Stimulated activated CD4-positive, alpha-beta T cell treated with anti-CD3 and anti-CD28 coated beads, TNF-alpha, amount 100 ng/mL, for 24 hours (primary cell): ENCODE measurements around the gene WNT4.

Experiments
- DNase-seq, 3 experiments: peaks; one replicate each; pipeline ENCODE4 v3.0.0-alpha.2; 2020; ENCODE audit warnings: low read depth in 3 of 3

The WNT4 gene

GRCh38 chr1:22131062-22131461 lies 11.8 kb downstream of the WNT4 start:
- DNase-seq: no peak

DNA sequence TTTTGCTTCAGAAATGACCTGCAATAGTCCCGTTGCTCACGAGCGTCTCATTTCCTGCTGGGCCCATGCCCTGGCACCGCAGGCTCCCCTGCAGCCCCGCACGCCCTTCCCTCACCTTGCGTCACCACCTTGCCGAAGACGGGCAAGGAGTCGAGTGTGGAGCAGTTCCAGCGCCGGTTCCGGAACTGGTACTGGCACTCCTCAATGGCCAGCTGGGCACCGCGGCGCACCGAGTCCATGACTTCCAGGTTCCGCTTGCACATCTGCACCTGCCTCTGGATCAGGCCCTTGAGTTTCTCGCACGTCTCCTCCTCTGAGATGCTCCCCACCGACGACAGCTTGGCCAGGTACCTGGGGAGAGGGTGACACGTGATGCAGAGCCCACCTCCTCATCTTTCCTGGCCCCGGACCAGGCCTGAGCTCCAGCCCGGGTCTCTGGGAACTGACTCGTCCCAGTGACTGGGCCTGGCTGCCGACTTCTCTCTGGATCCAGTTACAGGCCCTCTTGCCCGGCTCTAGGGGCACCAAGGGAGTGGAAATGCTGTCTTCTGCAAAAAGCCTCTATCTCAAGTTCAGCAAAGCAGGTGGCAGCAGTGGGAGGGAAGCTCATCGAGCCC lies 13.3 kb downstream of the WNT4 start:
- no peak for DNase-seq

- no peak for DNase-seq
Measured at GRCh38 chr1:22128392-22128791, 14.5 kb downstream of the WNT4 start.

- no peak for DNase-seq
Measured at GRCh38 chr1:22127731-22128130, 15.2 kb downstream of the WNT4 start.

DNA sequence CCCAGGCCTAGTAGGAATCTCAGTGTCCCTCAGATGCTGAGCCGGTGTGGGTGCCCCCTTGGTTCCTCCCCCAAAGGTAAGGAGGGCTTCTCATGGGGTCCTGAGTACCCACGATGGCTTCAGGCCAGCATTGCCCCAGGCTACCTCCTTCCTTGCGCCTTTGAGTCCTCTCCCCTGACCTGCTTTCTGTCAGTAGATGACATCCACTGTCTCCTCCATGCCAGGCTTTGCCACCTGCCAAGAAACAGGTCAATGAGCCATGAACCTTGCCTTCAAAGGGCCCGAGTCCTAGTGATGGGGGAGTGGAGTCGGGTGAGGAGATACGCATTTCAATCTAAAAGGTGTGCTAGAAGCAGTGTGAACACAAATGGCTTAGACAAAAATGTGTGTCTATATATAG lies 15.6 kb downstream of the WNT4 start:
- DNase-seq: no peak

DNA sequence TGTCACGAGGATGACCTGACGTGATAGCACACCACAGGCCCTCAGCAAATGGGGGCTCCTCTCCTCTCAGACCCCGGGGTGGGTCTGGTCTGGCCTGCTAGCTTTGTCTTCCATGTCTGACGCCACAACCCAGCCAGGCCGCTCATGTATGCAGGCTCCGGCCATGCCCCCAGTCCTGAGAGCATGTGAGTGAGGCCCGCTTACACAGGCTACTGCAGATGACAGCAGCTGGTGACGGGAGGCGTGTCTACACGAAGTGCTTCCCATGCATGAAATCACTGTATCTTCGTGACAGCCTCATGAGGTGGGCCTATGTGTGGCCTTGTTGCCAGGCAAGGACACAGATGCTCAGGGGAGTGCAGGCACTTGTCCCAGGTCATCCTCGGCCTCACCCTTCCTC lies 16.4 kb downstream of the WNT4 start:
- no peak for DNase-seq

GRCh38 chr1:22124592-22125229 lies 18.2 kb downstream of the WNT4 start:
- no peak for DNase-seq

- no peak for DNase-seq
Measured at GRCh38 chr1:22123901-22124404, 18.9 kb downstream of the WNT4 start.

- DNase-seq: no peak
Measured at GRCh38 chr1:22123071-22123390, 19.9 kb downstream of the WNT4 start.

DNA sequence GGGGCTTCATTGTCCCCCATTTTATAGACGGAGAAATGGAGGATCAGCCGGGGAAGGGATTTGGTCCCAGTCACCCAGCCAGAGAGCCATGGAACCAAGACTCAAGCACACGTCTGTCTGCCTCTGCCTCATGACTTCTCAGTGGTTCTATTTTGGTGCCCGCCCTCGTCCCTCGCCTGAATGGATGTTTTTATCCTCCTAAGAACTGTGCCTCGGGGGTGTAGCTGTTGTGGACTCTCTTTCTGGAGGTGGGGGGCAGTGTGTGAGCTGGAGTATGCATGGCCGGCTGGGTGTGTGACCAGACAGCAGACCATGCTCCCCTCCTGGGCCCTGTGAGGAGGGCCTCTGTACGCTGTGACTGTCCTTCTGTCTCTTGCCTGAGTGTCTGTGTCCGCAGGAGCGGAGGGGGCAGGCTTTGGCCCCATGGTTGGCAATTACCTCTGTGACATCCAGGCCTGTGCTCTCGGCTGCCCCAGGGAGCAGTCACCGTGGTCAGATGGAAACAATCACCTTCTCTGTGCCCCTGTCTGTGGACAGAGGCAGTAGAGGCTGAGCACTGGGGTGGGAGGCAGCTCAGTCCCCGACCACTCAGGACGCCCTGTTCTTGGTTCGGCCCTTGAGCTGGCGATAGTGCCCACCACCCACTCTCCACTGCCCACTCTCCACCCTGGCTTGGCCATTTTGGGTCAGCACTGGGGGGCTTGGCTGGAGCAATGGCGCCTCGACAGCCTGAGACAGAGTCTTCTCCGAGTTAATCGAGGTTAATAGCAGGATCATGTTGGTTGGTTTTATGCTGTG lies 20.4 kb downstream of the WNT4 start:
- DNase-seq: no peak

GRCh38 chr1:22121421-22121911 lies 21.4 kb downstream of the WNT4 start:
- no peak for DNase-seq

DNA sequence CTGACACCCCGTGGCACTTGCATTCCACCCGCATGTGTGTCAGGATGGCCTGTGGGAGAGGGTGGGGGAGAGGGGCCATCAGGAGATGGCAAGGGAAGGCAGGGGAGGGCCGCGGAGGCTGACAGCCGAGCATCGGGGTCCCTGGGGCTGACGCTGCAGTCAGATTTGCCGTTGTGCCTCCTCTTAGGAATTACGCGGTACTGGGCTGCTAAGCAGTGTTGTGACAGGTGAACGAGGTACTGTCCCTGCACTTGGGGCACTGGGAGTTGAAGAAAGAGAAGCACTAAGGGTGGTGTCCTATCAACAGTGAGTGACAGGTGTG lies 22.5 kb downstream of the WNT4 start:
- no peak for DNase-seq

DNA sequence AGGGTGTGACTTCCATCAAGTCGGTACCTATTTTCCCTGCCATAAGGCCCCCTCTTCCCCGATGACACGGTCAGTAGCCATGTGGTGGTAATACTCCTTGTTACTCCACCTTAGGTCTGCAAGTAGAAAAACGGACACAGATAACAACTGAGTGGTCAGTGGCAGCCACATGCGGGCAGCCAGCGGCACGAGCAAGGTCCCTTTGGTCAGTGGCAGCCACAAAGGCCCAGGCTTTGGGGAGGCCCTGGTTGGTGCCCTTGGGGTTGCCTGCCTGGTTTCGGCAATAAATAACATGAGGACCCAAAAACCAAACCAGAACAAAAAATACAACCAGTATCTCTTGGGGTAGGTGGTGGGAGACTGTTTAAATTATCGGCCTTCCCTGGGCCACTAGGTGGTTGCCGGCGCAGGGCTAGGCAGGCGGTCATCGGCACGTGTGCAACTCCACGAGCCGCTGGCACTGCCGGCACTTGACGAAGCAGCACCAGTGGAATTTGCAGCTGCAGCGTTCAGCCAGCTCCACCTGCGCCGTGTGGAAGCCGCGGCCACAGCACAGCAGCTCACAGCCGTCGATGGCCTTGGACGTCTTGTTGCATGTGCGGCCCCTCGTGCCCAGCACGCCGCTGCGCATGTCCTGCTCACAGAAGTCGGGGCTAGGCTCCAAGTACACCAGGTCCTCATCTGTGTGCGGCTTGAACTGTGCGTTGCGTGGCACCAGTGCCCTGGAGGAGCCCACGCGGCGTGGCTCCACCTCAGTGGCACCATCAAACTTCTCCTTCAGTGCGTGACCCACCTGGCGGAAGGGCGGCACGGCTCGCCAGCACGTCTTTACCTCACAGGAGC lies 23.1 kb downstream of the WNT4 start:
- DNase-seq: no peak

- no peak for DNase-seq
Measured at GRCh38 chr1:22118291-22118992, 24.5 kb downstream of the WNT4 start.

- no peak for DNase-seq
Measured at GRCh38 chr1:22117851-22118250, 25.0 kb downstream of the WNT4 start.

- DNase-seq: no peak
Measured at GRCh38 chr1:22117238-22117637, 25.7 kb downstream of the WNT4 start.

DNA sequence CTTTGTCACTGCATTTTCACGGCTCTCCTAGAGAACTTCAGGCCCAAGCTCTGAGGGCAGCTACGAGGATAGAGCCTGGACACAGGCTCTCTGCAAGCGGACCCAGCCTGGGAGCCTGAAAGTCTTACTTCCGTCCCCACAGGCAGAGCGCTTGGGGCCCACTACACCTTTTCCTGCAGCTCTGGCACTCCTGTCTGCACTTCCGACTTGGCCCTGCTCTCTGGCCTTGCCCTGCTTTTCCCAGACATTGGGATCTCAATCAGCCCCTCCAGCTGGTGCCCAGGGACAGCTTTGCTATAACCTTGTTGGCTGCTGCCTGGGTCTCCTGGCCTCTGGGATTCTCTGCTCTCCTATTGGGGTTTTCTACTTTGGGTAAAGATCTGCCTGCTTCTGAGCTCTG lies 27.6 kb downstream of the WNT4 start:
- DNase-seq: no peak

DNA sequence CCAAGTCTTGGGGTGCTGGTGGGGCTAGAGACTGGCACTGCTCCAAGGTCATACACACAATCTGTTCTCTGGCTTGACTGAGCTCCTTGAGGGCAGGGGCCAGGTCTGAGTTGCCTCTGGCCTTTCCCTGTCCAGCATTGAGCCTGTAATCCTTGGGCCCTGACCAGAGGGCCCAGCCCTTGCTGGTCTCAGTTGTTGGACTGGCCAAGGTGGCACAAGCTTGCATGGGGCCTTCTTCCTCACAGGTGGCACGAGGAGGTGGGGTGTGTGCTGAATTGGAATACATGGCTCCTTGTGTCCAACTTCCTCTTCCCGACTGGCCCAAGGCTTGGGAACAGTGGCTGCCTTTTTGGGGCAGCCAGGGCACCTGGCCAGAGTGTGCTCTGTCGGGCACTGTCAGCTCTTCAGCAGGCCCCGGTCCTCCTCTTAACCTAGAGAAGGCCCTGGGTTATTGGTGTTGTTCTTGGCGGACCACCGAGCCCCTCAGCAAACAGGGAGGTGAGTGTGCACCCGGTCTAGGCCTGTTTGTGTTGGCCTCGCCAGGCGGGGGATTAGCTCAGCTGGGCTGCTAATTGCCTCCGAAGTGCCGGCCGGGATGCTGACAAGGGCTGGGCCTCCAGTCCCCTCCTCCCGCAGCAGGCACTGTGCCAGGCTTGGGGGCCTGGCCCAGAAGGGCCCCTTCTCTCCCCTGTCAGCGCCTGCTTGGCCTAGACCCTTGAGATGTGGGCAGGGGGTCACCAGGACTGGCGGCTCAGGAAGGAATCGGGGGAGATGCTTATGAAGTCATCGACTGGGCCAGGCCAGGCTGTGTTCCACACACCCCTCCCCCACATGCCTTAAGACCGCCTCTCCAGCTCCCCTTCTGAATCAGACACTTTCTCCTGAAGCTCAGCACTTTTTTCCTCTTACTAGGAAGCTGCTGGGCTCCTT lies 28.5 kb downstream of the WNT4 start:
- DNase-seq: no peak

DNA sequence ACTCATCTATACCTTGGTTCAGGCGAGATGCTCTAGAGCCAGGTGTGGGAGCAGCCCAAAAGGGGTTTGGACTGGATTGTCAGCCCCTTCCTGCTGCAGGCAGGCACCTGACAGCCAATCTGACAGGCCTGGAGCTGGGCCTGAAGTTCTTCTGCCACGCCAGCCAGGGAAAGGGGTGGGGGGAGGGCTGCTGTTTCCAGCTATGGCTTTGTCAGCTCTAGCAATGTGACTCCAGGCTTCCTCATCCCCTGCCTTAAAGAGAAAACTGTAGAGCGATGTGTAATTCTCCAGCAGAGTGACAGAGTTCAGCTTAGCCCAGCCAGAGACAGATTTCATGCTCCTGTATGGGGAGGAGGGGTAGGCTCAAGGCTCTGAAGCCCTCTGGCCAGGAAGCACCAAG lies 30.3 kb downstream of the WNT4 start:
- no peak for DNase-seq

- no peak for DNase-seq
Measured at GRCh38 chr1:22111620-22112019, 31.3 kb downstream of the WNT4 start.
